T-helper 1 cell treated with Interleukin-12 subunit alpha and Interleukin-12 subunit beta and Interleukin-4 antibody, amounts not matched to agents 30 μg/mL and 1 μg/mL, for 36 hours (primary cell): Measurements from ENCODE around the gene TPCN2.

Experiments
- H3K27ac Mint-ChIP-seq: one replicate; pipeline ENCODE4 v1.8.0; 2021; ENCODE audit warnings: mild to moderate bottlenecking, mixed read lengths
- H3K27me3 Mint-ChIP-seq: one replicate; pipeline ENCODE4 v1.8.0; 2021; ENCODE audit warnings: low read depth, mixed read lengths
- H3K36me3 Mint-ChIP-seq: one replicate; pipeline ENCODE4 v1.8.0; 2021; ENCODE audit warnings: low read depth, mixed read lengths
- H3K4me1 Mint-ChIP-seq: one replicate; pipeline ENCODE4 v1.8.0; 2021; ENCODE audit warnings: low read depth, mixed read lengths
- H3K4me3 Mint-ChIP-seq: one replicate; pipeline ENCODE4 v1.8.0; 2021; ENCODE audit warnings: mild to moderate bottlenecking, moderate library complexity, mixed read lengths
- H3K9me3 Mint-ChIP-seq: one replicate; pipeline ENCODE4 v1.8.0; 2021; ENCODE audit warnings: mixed read lengths

The TPCN2 gene

GRCh38 chr11:69078930-69079605 is 30.3 kb downstream of the TPCN2 start:
- no peaks in the 10 kb centered on the region for H3K9me3 Mint-ChIP-seq
- H3K4me3 Mint-ChIP-seq = no peak overlapping the region
- no peak overlapping the region for H3K27ac Mint-ChIP-seq

GRCh38 chr11:69079661-69080256 is 31.0 kb downstream of the TPCN2 start:
- Mint-ChIP-seq H3K4me3 (no peak overlapping the region), H3K9me3 (no peaks in the 10 kb centered on the region), H3K27ac (no peak overlapping the region), H3K27me3 (no peaks in the 10 kb centered on the region), H3K36me3 (peaks cover 3% of the 10 kb centered on the region), H3K4me1 (peaks cover 5% of the 10 kb centered on the region)

More at GRCh38 chr11:69078930-69079605, 30.3 kb downstream of the TPCN2 start:
- peaks cover 3% of the 10 kb centered on the region for H3K36me3 Mint-ChIP-seq
- peaks cover 5% of the 10 kb centered on the region for H3K4me1 Mint-ChIP-seq
- H3K27me3 Mint-ChIP-seq = no peaks in the 10 kb centered on the region

GRCh38 chr11:69080257-69080995 is 31.7 kb downstream of the TPCN2 start:
- H3K27ac Mint-ChIP-seq = peak overlapping the region; percentile 76
- H3K4me3 Mint-ChIP-seq = no peak overlapping the region
- H3K9me3 Mint-ChIP-seq = no peaks in the 10 kb centered on the region
- H3K27me3 Mint-ChIP-seq = no peaks in the 10 kb centered on the region
- H3K4me1 Mint-ChIP-seq = peaks cover 5% of the 10 kb centered on the region
- H3K36me3 Mint-ChIP-seq = peaks cover 3% of the 10 kb centered on the region

GRCh38 chr11:69081180-69081579 is 32.4 kb downstream of the TPCN2 start:
- no peak overlapping the region for H3K27ac Mint-ChIP-seq
- H3K4me3 Mint-ChIP-seq = no peak overlapping the region
- H3K36me3 Mint-ChIP-seq = peaks cover 3% of the 10 kb centered on the region

GRCh38 chr11:69083531-69084247 is 35.0 kb downstream of the TPCN2 start:
- no peaks in the 10 kb centered on the region for H3K27me3 Mint-ChIP-seq
- no peak overlapping the region for H3K4me3 Mint-ChIP-seq
- H3K9me3 Mint-ChIP-seq = no peaks in the 10 kb centered on the region
- no peak overlapping the region for H3K27ac Mint-ChIP-seq
- peaks cover 3% of the 10 kb centered on the region for H3K4me1 Mint-ChIP-seq
- no peaks in the 10 kb centered on the region for H3K36me3 Mint-ChIP-seq

More at GRCh38 chr11:69081180-69081579, 32.4 kb downstream of the TPCN2 start:
- H3K27me3 Mint-ChIP-seq = no peaks in the 10 kb centered on the region
- no peaks in the 10 kb centered on the region for H3K9me3 Mint-ChIP-seq
- H3K4me1 Mint-ChIP-seq = peaks cover 3% of the 10 kb centered on the region

- Mint-ChIP-seq H3K9me3 (no peaks in the 10 kb centered on the region), H3K36me3 (no peaks in the 10 kb centered on the region), H3K4me1 (peaks cover 3% of the 10 kb centered on the region), H3K27ac (no peak overlapping the region), H3K27me3 (no peaks in the 10 kb centered on the region), H3K4me3 (no peak overlapping the region)
These were observed 35.6 kb downstream of the TPCN2 start for GRCh38 chr11:69084371-69084770.

GRCh38 chr11:69085490-69086095 is 36.9 kb downstream of the TPCN2 start:
- Mint-ChIP-seq H3K4me1 (no peaks in the 10 kb centered on the region), H3K9me3 (no peaks in the 10 kb centered on the region), H3K27me3 (no peaks in the 10 kb centered on the region), H3K36me3 (peaks cover 6% of the 10 kb centered on the region), H3K27ac (no peak overlapping the region), H3K4me3 (no peak overlapping the region)

DNA sequence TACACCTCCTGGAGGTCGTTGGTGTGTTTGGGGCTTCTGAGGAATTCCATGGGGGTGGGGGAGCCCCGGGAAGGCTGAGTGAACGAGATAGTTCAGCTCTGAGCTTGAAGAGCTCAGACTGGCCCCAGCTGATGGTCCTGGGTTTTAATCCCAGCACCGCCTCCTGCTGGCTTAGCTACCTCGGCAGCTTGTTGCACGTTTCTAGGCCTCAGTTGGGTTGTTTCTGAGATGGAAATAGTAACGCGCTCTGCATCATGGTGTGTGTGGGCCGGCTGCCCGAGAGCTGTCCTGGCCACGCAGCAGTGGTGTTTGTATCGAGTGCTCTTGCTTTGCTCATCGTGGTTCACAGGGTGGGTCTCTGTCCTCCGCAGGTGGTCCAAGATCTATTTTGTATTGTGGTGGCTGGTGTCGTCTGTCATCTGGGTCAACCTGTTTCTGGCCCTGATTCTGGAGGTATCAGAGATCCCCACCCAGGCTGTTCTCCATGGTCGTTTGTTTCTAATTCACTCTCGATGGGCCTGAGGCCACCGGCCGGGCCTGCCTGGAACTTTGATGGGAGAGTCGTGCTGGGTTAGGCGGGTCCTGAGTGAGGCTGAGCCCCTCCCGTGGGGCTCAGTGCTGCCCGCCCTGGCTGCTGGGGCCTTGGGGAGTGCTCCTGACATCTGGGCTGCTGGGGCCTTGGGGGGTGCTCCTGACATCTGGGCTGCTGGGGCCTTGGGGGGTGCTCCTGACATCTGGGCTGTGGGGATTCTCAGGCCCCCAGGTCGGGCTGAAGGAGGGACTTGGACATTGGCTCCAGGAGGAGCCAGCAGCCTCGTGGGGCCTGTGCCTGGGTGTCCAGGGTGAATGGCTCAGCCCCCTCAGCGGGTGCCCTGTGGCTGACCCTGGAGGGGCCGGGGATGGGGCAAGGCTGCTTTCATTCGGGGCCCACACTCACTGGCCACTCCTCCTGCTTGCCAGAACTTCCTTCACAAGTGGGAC is 37.7 kb downstream of the TPCN2 start:
- Mint-ChIP-seq H3K9me3 (no peaks in the 10 kb centered on the region), H3K27me3 (no peaks in the 10 kb centered on the region), H3K4me3 (no peak overlapping the region), H3K36me3 (peaks cover 6% of the 10 kb centered on the region), H3K4me1 (no peaks in the 10 kb centered on the region), H3K27ac (no peak overlapping the region)

GRCh38 chr11:69087133-69087524 is 38.4 kb downstream of the TPCN2 start:
- no peak overlapping the region for H3K27ac Mint-ChIP-seq

DNA sequence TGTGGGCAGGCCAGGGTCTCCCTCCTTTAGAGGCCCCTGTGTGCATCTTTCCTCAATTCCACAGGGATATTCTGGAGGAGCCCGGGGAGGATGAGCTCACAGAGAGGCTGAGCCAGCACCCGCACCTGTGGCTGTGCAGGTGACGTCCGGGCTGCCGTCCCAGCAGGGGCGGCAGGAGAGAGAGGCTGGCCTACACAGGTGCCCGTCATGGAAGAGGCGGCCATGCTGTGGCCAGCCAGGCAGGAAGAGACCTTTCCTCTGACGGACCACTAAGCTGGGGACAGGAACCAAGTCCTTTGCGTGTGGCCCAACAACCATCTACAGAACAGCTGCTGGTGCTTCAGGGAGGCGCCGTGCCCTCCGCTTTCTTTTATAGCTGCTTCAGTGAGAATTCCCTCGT is 39.1 kb downstream of the TPCN2 start:
- Mint-ChIP-seq H3K36me3 (peaks cover 12% of the 10 kb centered on the region), H3K4me3 (no peak overlapping the region), H3K27ac (no peak overlapping the region), H3K27me3 (no peaks in the 10 kb centered on the region), H3K4me1 (no peaks in the 10 kb centered on the region), H3K9me3 (no peaks in the 10 kb centered on the region)

More at GRCh38 chr11:69087133-69087524, 38.4 kb downstream of the TPCN2 start:
- Mint-ChIP-seq H3K36me3 (peaks cover 10% of the 10 kb centered on the region), H3K4me3 (no peak overlapping the region), H3K27me3 (no peaks in the 10 kb centered on the region), H3K4me1 (no peaks in the 10 kb centered on the region), H3K9me3 (no peaks in the 10 kb centered on the region)

DNA sequence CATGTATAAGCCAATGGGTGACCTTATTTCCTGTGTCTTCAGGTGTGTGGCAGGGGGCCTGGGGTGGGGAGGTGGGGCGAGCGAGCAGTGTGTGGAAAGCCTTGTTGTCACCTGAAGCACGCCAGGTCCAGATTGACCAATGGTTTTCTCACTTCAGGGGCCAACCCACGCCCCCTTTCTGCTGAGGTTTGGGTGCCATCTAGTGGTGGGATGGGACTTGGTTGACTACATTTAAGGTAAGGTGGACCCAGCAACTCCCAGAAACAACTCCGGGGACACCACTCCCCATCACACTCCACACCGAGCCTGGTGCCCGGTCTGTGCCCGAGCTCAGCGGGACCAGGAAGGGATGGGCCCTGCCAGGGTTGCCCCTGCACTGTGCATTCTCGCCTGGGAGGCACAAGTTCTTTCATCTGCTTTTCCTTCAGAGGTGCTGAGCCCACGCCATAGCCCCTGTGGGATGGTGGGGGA is 40.0 kb downstream of the TPCN2 start:
- H3K9me3 Mint-ChIP-seq = no peaks in the 10 kb centered on the region
- H3K4me1 Mint-ChIP-seq = no peaks in the 10 kb centered on the region
- peaks cover 12% of the 10 kb centered on the region for H3K36me3 Mint-ChIP-seq
- H3K27ac Mint-ChIP-seq = no peak overlapping the region
- H3K27me3 Mint-ChIP-seq = no peaks in the 10 kb centered on the region
- H3K4me3 Mint-ChIP-seq = no peak overlapping the region

- Mint-ChIP-seq H3K27ac (no peak overlapping the region), H3K4me3 (no peak overlapping the region), H3K4me1 (no peaks in the 10 kb centered on the region), H3K27me3 (no peaks in the 10 kb centered on the region), H3K9me3 (no peaks in the 10 kb centered on the region), H3K36me3 (peaks cover 12% of the 10 kb centered on the region)
These were observed 40.5 kb downstream of the TPCN2 start for GRCh38 chr11:69089258-69089657.

DNA sequence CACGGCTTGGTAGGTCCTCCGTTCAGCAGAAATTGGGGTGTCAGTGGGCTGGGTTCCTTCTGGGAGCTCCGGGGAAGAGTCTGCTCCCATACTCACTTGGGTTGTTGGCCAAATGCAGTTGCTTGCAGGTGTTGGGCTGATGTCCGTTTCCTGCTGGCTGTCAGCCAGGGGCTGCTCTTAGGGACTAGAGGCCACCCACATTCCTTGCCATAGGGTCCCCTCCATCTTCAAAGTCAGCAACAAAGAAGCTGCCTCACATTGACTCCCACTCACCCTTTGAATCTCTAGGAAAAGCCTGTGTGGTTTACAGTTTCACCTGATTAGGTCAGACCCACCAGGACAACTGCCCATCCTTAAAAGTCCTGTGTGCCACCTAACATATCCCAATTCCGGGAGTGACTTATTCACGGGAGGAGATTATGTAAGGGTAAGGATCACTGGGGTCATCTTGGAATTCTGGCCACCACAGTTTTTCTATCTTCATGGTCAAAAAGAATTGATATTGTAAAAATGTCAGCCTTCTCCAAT is 43.0 kb downstream of the TPCN2 start:
- H3K4me1 Mint-ChIP-seq = no peaks in the 10 kb centered on the region
- H3K4me3 Mint-ChIP-seq = no peak overlapping the region
- H3K27me3 Mint-ChIP-seq = no peaks in the 10 kb centered on the region
- peaks cover 12% of the 10 kb centered on the region for H3K36me3 Mint-ChIP-seq
- no peaks in the 10 kb centered on the region for H3K9me3 Mint-ChIP-seq
- H3K27ac Mint-ChIP-seq = no peak overlapping the region
